Measurements from ENCODE around the gene NDUFAF4.

DNA sequence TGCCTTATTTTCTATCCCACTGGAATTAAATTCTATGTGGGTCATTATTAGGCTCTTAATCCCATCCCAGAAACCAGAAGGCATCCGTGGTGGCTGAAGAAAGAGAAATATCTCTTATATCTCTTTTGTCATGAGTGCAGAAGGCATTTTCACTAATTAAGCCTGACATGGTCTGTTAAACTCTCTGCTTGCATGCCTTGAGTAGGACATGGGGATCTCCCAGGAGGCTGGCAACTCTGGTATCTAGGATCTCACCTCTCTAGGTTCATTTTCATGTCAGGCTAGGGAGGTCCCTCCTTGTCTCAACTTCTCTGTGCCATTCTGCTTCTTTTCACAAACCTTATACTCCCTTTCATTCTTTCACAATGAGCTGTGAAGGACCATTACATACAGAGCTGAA lies 35.1 kb downstream of the NDUFAF4 start:
- TF ChIP-seq, protein P1, sequence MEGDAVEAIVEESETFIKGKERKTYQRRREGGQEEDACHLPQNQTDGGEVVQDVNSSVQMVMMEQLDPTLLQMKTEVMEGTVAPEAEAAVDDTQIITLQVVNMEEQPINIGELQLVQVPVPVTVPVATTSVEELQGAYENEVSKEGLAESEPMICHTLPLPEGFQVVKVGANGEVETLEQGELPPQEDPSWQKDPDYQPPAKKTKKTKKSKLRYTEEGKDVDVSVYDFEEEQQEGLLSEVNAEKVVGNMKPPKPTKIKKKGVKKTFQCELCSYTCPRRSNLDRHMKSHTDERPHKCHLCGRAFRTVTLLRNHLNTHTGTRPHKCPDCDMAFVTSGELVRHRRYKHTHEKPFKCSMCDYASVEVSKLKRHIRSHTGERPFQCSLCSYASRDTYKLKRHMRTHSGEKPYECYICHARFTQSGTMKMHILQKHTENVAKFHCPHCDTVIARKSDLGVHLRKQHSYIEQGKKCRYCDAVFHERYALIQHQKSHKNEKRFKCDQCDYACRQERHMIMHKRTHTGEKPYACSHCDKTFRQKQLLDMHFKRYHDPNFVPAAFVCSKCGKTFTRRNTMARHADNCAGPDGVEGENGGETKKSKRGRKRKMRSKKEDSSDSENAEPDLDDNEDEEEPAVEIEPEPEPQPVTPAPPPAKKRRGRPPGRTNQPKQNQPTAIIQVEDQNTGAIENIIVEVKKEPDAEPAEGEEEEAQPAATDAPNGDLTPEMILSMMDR (IDR thresholded peaks at IDR 0.05), result no peak
- TF ChIP-seq POLR2A (IDR thresholded peaks at IDR 0.05) (no peak), EP300 (IDR thresholded peaks at IDR 0.05) (no peak)
